Body of pancreas (tissue), 4 donors: ENCODE results near the gene HNRNPUL2.

Source experiments
- POLR2A ChIP-seq, 3 donors: fragments of 450-650 bp; IDR thresholded peaks; one replicate each; pipeline ENCODE4 v1.6.1; 2016; ENCODE audit warnings: antibody characterized with exemption in 3 of 3, mild to moderate bottlenecking in 2 of 3
- TF ChIP-seq, protein P1 (sequence below), 7 experiments: fragments of 450-650 bp in 4 of 7; fragments of 200-600 bp in 3 of 7; sonication (generic) in 3 of 7; IDR thresholded peaks; one replicate each; pipeline ENCODE4 v1.5.1; 2016 to 2019; ENCODE audit warnings: antibody characterized with exemption in 7 of 7

DNA sequence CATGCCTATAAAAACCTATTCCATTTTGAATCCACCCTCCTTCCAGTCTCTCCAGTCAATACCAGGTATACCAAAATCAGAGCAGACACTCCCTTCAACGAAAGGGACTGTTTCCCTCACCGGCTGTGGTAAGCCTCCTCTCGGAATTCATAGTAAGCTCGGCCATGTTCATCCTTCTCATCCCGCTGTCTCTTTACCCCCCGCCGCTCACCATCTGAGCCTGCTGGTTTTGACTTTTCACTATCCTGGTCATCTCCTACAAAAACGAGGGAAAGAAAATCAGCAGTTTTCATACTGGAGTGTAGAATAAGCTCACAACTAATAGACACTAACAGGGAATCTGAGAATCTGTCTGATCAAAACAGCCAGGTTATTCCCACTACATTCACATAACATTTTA lies 3.1 kb downstream of the HNRNPUL2 start:
- TF ChIP-seq, protein P1, sequence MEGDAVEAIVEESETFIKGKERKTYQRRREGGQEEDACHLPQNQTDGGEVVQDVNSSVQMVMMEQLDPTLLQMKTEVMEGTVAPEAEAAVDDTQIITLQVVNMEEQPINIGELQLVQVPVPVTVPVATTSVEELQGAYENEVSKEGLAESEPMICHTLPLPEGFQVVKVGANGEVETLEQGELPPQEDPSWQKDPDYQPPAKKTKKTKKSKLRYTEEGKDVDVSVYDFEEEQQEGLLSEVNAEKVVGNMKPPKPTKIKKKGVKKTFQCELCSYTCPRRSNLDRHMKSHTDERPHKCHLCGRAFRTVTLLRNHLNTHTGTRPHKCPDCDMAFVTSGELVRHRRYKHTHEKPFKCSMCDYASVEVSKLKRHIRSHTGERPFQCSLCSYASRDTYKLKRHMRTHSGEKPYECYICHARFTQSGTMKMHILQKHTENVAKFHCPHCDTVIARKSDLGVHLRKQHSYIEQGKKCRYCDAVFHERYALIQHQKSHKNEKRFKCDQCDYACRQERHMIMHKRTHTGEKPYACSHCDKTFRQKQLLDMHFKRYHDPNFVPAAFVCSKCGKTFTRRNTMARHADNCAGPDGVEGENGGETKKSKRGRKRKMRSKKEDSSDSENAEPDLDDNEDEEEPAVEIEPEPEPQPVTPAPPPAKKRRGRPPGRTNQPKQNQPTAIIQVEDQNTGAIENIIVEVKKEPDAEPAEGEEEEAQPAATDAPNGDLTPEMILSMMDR (IDR thresholded peaks at IDR 0.05), result no peak
- TF ChIP-seq POLR2A (IDR thresholded peaks at IDR 0.05), result no peak
